GM12875 (cell line): Measurements from ENCODE around the gene MRRF.
A peak's percentile ranks its signal among the peaks of the same experiment; 100 is the strongest.

Experiments
- H3K4me3 ChIP-seq: one replicate; pipeline ENCODE4 v1.5.1; 2011; ENCODE audit warnings: low read depth, low read length, control low read depth
- TF ChIP-seq, protein P1 (sequence below): IDR thresholded peaks from 2 replicates; pipeline ENCODE4 v1.5.1; 2011; ENCODE audit warnings: low read depth, mild to moderate bottlenecking, control low read depth, inconsistent platforms, low read length, moderate library complexity, borderline replicate concordance; ENCODE audit not compliant: insufficient read depth

Gene MRRF

DNA sequence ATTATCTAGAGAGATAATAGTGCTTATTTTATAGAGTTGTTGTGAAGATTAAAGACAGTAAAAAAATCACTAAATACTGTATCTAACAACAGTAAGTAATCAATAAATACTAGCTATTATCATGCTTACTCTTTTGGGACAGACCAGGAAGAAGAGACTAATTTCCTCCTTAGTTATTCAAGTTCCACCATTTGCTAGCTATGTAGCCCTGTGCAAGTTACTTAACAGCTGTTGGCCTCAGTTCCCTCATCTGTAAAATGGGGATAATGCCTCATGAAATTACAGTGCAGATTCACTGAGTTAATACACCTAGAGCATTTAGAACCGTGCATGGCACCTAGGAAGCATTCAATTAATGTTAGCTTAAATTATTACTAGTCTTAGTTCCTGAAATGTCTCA is 2.6 kb upstream of the MRRF start:
- TF ChIP-seq, protein P1, sequence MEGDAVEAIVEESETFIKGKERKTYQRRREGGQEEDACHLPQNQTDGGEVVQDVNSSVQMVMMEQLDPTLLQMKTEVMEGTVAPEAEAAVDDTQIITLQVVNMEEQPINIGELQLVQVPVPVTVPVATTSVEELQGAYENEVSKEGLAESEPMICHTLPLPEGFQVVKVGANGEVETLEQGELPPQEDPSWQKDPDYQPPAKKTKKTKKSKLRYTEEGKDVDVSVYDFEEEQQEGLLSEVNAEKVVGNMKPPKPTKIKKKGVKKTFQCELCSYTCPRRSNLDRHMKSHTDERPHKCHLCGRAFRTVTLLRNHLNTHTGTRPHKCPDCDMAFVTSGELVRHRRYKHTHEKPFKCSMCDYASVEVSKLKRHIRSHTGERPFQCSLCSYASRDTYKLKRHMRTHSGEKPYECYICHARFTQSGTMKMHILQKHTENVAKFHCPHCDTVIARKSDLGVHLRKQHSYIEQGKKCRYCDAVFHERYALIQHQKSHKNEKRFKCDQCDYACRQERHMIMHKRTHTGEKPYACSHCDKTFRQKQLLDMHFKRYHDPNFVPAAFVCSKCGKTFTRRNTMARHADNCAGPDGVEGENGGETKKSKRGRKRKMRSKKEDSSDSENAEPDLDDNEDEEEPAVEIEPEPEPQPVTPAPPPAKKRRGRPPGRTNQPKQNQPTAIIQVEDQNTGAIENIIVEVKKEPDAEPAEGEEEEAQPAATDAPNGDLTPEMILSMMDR: no peak
- no peak overlapping the region for H3K4me3 ChIP-seq

DNA sequence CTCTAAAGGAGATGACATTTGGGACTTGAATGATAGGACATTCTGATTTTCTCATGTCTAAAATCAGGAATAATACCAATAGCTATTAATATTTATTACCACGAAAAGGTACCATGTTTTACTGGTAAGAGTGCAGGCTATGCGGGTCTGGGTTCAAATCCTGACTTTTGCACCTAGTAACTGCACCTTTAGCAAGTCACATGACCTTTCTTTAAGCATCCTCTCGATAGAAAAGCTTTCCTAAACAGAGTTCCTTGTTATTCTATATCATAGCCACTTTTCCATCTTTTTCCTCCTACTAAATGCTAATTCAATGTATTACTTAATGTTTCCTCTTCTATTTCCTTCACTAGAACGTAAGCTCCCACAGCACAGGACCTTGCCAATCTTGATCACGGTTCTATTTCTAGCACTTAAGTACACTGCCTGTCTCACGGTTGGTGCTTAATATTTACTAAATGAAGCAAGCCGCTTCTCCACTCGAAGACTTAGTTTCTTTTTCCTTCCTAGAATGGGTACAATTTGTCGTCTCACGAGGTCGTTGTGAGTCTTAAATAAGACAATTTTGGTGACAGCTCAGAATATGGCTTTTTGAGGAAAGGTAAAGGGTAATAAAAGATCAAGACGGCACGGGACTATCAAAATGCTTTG is 858 bp upstream of the MRRF start:
- TF ChIP-seq, protein P1: no peak
- H3K4me3 ChIP-seq: peak overlapping the region; percentile 79

DNA sequence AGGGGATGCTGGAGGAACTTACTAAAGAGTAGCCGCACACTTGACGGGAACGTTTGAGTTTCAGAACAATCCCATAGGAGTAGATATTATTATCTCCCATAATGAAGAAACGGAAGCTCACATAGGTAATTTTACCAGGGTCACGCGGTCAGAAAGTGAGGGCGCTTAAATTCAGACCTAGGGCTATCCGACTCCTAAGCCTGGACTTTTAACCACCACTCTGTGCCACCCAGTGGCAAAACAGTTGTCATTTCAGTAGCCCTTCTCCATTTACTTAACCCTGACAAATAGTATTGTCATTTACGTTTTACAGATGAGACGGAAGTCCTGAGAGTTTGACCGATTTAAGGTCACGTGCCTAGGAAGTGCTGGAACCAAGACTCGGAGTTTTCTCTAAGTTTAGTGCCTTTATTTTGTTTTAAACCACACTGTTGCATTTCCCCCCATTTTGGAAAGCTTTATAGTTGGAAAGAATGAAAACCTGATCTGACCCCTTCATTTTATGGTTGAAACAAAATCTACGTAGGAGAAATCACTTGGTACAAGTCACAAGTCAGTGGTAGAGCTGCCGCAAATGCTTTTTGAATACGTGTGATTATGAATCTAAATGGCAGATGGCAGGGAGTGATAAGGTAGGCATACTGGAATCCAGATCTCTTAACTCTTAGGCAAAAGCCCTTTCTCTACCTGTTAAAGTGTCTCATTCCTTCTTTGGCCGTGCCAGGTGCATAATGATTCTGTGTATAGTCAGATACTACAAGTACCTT is 650 bp downstream of the MRRF start:
- H3K4me3 ChIP-seq: peak overlapping the region; percentile 79
- TF ChIP-seq, protein P1: no peak

DNA sequence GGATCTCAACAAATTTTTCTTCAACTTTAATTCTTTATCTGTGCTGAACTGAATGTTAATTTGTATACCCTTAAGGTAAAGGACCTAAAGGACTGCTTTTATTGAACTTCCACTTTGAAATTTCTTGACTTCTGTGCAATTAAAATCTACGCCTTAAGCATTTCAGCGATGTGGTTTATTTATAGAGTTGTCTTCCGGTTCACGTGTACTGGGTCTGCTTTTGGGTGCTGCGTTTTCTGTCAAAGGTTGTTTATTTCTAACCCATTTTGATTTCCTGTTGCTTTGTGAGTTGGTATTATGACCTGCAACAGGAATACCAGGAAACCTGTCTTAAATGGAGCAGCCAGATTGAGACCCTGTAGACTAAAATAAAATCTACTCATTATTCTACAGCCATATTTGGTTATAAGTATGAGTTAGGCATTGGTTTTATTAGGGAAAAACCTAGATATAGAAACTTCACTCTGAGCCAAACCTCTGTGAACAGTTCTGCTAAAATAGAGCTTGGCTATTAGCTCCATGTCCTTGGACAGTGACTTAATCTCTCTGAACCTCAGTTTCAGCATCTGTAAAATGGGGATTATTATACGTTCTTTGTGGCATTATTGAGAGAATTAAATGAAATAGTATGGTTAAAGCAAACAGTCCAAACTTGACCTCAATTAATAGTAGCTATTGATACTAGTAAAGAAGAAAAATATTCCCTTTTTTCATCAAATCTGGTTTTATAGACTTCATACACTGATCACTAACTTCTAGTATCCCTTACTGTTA is 3.5 kb downstream of the MRRF start:
- TF ChIP-seq, protein P1: no peak
- no peak overlapping the region for H3K4me3 ChIP-seq

DNA sequence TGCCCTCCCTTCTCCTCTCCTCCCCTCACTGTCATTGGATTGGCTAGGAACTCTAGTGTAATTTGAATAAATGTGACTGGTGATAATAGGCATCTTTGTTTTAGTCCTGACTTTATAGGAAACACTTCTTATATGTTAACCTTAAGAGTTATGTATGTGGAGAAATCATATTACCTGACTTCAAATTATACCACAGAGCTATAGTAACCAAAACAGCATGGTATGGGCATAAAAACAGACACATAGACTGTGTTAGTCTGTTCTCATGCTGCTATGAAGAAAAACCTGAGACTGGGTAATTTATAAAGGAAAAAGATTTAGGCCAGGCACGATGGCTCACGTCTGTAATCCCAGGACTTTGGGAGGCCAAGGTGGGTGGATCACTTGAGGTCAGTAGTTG is 9.4 kb downstream of the MRRF start:
- no peak overlapping the region for H3K4me3 ChIP-seq
- TF ChIP-seq, protein P1: no peak

DNA sequence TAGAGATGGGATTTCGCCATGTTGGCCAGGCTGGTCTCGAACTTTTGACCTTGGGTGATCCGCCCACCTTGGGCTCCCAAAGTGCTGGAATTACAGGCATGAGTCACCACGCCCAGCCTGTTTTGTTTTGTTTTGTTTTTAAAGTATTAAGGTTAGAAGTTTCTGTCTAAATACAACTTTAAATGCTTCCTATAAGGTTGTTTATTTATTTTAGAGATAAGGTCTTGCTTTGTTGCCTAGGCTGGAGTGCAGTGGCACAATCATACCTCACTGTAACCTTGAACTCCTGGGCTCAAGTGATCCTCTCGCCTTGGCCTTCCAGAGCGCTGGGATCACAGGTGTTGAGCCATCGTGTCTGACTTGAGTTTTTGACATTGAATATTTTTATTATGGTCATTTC is 11.4 kb downstream of the MRRF start:
- TF ChIP-seq, protein P1: no peak
- H3K4me3 ChIP-seq: no peak overlapping the region
